RWPE1 (cell line): Measurements from ENCODE around the gene SETBP1.

Experiments
- CTCF ChIA-PET: fragments of 350-600 bp; sonication (Branson Sonifier 250); formaldehyde crosslinking; extraction: SDS; loops from one replicate; lab custom pipeline; 2021; lab: Yijun Ruan, JAX
- POLR2A ChIA-PET: fragments of 400-600 bp; formaldehyde crosslinking; extraction: SDS; loops from one replicate; lab custom pipeline; 2020; ENCODE audit warnings: antibody characterized with exemption; ENCODE audit not compliant: low non-redundant PET; lab: Yijun Ruan, JAX
- DNase-seq: peaks from one replicate; pipeline ENCODE4 v3.0.0; 2012; ENCODE audit warnings: low spot score
- H3K27ac ChIP-seq: fragments of 450-650 bp; 2 replicates; pipeline ENCODE4 v1.5.1; 2017
- CTCF ChIP-seq: fragments of 450-650 bp; conservative IDR thresholded peaks from 2 replicates; pipeline ENCODE4 v1.5.1; 2017; ENCODE audit warnings: low read depth, mild to moderate bottlenecking

SETBP1 gene

GRCh38 chr18:44792456-44793061 lies 111.9 kb downstream of the SETBP1 start:
- no peak for TF ChIP-seq CTCF
- ChIA-PET POLR2A (no interaction called here), CTCF (no interaction called here)
- no peak for DNase-seq
- H3K27ac ChIP-seq = no peak overlapping the region

GRCh38 chr18:44793194-44793593 lies 112.5 kb downstream of the SETBP1 start:
- POLR2A ChIA-PET = no interaction called here
- no peak for TF ChIP-seq CTCF
- DNase-seq = no peak
- H3K27ac ChIP-seq = no peak overlapping the region
- CTCF ChIA-PET = no interaction called here

- CTCF ChIA-PET = no interaction called here
- no peak for DNase-seq
- POLR2A ChIA-PET = no interaction called here
- H3K27ac ChIP-seq = no peak overlapping the region
- no peak for TF ChIP-seq CTCF
Measured at GRCh38 chr18:44793685-44794084, 113.0 kb downstream of the SETBP1 start.

GRCh38 chr18:44795241-44795640 lies 114.6 kb downstream of the SETBP1 start:
- H3K27ac ChIP-seq = no peak overlapping the region
- DNase-seq = no peak
- ChIA-PET CTCF (no interaction called here), POLR2A (no interaction called here)
- no peak for TF ChIP-seq CTCF

- ChIA-PET POLR2A (no interaction called here), CTCF (no interaction called here)
- no peak overlapping the region for H3K27ac ChIP-seq
- DNase-seq = no peak
- TF ChIP-seq CTCF = no peak
Measured at GRCh38 chr18:44796429-44797428, 116.0 kb downstream of the SETBP1 start.

GRCh38 chr18:44798433-44799048 lies 117.9 kb downstream of the SETBP1 start:
- H3K27ac ChIP-seq = no peak overlapping the region
- no peak for DNase-seq
- ChIA-PET POLR2A (no interaction called here), CTCF (no interaction called here)
- no peak for TF ChIP-seq CTCF
